OCI-LY1 (cell line): ENCODE data around the gene ADCY9.

Source experiments
- H2AFZ ChIP-seq: fragments of 200-600 bp; sonication (generic), shearing (Covaris generic); 2 replicates; pipeline ENCODE4 v1.6.0; 2014; ENCODE audit warnings: antibody characterized with exemption, mild to moderate bottlenecking, low read length
- H3F3A ChIP-seq: fragments of 200-600 bp; sonication (generic), shearing (Covaris generic); 2 replicates; pipeline ENCODE4 v1.6.0; 2014; ENCODE audit warnings: mild to moderate bottlenecking, antibody characterized with exemption, low read length, moderate library complexity; ENCODE audit not compliant: insufficient read depth
- H3K27ac ChIP-seq: fragments of 200-600 bp; sonication (generic); 2 replicates; pipeline ENCODE4 v1.5.1; 2014; ENCODE audit warnings: low read length, mixed run types, mild to moderate bottlenecking, low read depth; ENCODE audit not compliant: poor library complexity, severe bottlenecking
- H3K27me3 ChIP-seq: fragments of 200-600 bp; sonication (generic); 2 replicates; pipeline ENCODE4 v1.6.0; 2014; ENCODE audit warnings: antibody characterized with exemption, mild to moderate bottlenecking, low read length, moderate library complexity; ENCODE audit not compliant: insufficient read depth
- H3K36me3 ChIP-seq: fragments of 200-600 bp; sonication (generic); 2 replicates; pipeline ENCODE4 v1.6.1; 2014; ENCODE audit warnings: mild to moderate bottlenecking, antibody characterized with exemption, low read length, moderate library complexity, mixed read lengths; ENCODE audit not compliant: insufficient read depth
- H3K4me1 ChIP-seq: fragments of 200-600 bp; sonication (generic); 2 replicates; pipeline ENCODE4 v1.5.1; 2014; ENCODE audit warnings: mild to moderate bottlenecking, low read length, moderate library complexity; ENCODE audit not compliant: insufficient read depth, severe bottlenecking
- H3K4me2 ChIP-seq: fragments of 200-600 bp; sonication (generic), shearing (Covaris generic); 2 replicates; pipeline ENCODE4 v1.6.1; 2014; ENCODE audit warnings: low read length
- H3K4me3 ChIP-seq: fragments of 200-600 bp; sonication (generic); 2 replicates; pipeline ENCODE4 v1.5.1; 2014; ENCODE audit warnings: low read length, low read depth, mild to moderate bottlenecking, mixed read lengths; ENCODE audit not compliant: poor library complexity, severe bottlenecking
- H3K79me2 ChIP-seq: fragments of 200-600 bp; shearing (Covaris generic); 2 replicates; pipeline ENCODE4 v1.6.1; 2016; ENCODE audit warnings: mixed run types, low read length, mixed read lengths; ENCODE audit not compliant: insufficient read depth
- H3K9ac ChIP-seq: fragments of 200-600 bp; sonication (generic), shearing (Covaris generic); 2 replicates; pipeline ENCODE4 v1.6.1; 2014; ENCODE audit warnings: mild to moderate bottlenecking, low read length, mixed read lengths
- H3K9me2 ChIP-seq: fragments of 200-600 bp; sonication (generic), shearing (Covaris generic); 2 replicates; pipeline ENCODE4 v1.6.1; 2014; ENCODE audit warnings: low read depth, mild to moderate bottlenecking, low read length, mixed read lengths
- H3K9me3 ChIP-seq: fragments of 200-600 bp; shearing (Covaris generic); 2 replicates; pipeline ENCODE4 v1.6.1; 2014; ENCODE audit warnings: low read length, mixed read lengths
- H4K20me1 ChIP-seq: fragments of 200-600 bp; sonication (generic), shearing (Covaris generic); 2 replicates; pipeline ENCODE4 v1.6.0; 2016; ENCODE audit warnings: mild to moderate bottlenecking, low read length; ENCODE audit not compliant: insufficient read depth
- CTCF ChIP-seq: fragments of 200-600 bp; sonication (generic), shearing (Covaris generic); IDR thresholded peaks from 2 replicates; pipeline ENCODE4 v1.5.1; 2017; ENCODE audit warnings: mild to moderate bottlenecking, antibody characterized with exemption, low read length, moderate library complexity, mixed read lengths
- EZH2 ChIP-seq: fragments of 200-600 bp; sonication (generic), shearing (Covaris generic); IDR thresholded peaks from 2 replicates; pipeline ENCODE4 v1.8.0; 2017; ENCODE audit warnings: borderline replicate concordance, mixed run types, mild to moderate bottlenecking, antibody characterized with exemption, low read length, moderate library complexity, mixed read lengths

The ADCY9 gene

GRCh38 chr16:4056161-4057105, 59.8 kb downstream of the ADCY9 start:
- no peak for TF ChIP-seq CTCF
- TF ChIP-seq EZH2 = no peak
- Histone ChIP-seq H3K4me1 (no peaks in the 10 kb centered on the region), H3K36me3 (no peaks in the 10 kb centered on the region), H3K9me2 (no peaks in the 10 kb centered on the region), H3K9me3 (peaks cover 16% of the 10 kb centered on the region), H2AFZ (no peak overlapping the region), H3F3A (no peaks in the 10 kb centered on the region), H3K27me3 (peaks cover 5% of the 10 kb centered on the region; the same call in 1 of the 2 replicates), H3K4me2 (no peak overlapping the region), H3K27ac (no peak overlapping the region), H3K79me2 (no peaks in the 10 kb centered on the region), H3K4me3 (no peak overlapping the region), H4K20me1 (no peaks in the 10 kb centered on the region), H3K9ac (no peak overlapping the region)

GRCh38 chr16:4055748-4056147, 60.5 kb downstream of the ADCY9 start:
- no peaks in the 10 kb centered on the region for H3K36me3 ChIP-seq
- no peak overlapping the region for H2AFZ ChIP-seq
- peaks cover 10% of the 10 kb centered on the region; the same call in 1 of the 2 replicates for H3K9me3 ChIP-seq
- no peaks in the 10 kb centered on the region for H3K4me1 ChIP-seq
- no peaks in the 10 kb centered on the region for H3K79me2 ChIP-seq
- TF ChIP-seq EZH2 (no peak), CTCF (no peak)
- no peak overlapping the region for H3K4me3 ChIP-seq
- H3K4me2 ChIP-seq = no peak overlapping the region
- no peak overlapping the region for H3K27ac ChIP-seq
- no peak overlapping the region for H3K9ac ChIP-seq
- peaks cover 5% of the 10 kb centered on the region; the same call in 1 of the 2 replicates for H3K27me3 ChIP-seq
- H3F3A ChIP-seq = no peaks in the 10 kb centered on the region
- no peaks in the 10 kb centered on the region for H3K9me2 ChIP-seq
- H4K20me1 ChIP-seq = no peaks in the 10 kb centered on the region

- no peaks in the 10 kb centered on the region for H3K9me3 ChIP-seq
- peaks cover 5% of the 10 kb centered on the region; the same call in 1 of the 2 replicates for H3K27me3 ChIP-seq
- TF ChIP-seq EZH2 (no peak), CTCF (no peak)
- H3K4me3 ChIP-seq = no peak overlapping the region
- no peaks in the 10 kb centered on the region for H3F3A ChIP-seq
- no peak overlapping the region for H3K27ac ChIP-seq
- H3K4me2 ChIP-seq = no peak overlapping the region
- H3K4me1 ChIP-seq = no peaks in the 10 kb centered on the region
- no peak overlapping the region for H2AFZ ChIP-seq
- no peak overlapping the region for H3K9ac ChIP-seq
- no peaks in the 10 kb centered on the region for H3K79me2 ChIP-seq
- H4K20me1 ChIP-seq = no peaks in the 10 kb centered on the region
- no peaks in the 10 kb centered on the region for H3K9me2 ChIP-seq
- no peaks in the 10 kb centered on the region for H3K36me3 ChIP-seq
Observed at GRCh38 chr16:4053301-4053845, 62.9 kb downstream of the ADCY9 start.
